Thymus (tissue), 11 donors: Measurements from ENCODE around the gene SRSF3. TPM values are rescaled to one million over a fixed set of nuclear protein-coding genes. Genes with fewer than 3 reads are reported as not detected.
"Not testable (repeated sequence)": the region's sequence is repeated elsewhere in the genome, so short reads cannot be mapped to it uniquely, and the experiment has no call there.

Experiments
- DNase-seq, 9 donors: peaks; one replicate each; pipeline ENCODE4 v3.0.0-alpha.2; 2013; ENCODE audit warnings: low spot score in 9 of 9, low read depth in 6 of 9, missing footprints in 1 of 9
- H3K27ac ChIP-seq, 2 donors: one replicate each; pipeline ENCODE4 v1.5.1; 2013; ENCODE audit warnings: control low read depth in 1 of 2, low read depth in 1 of 2, low read length in 1 of 2, mild to moderate bottlenecking in 1 of 2, moderate library complexity in 1 of 2
- H3K27me3 ChIP-seq, 2 donors: one replicate each; pipeline ENCODE4 v1.5.1; 2013; ENCODE audit warnings: low read length in 1 of 2; ENCODE audit not compliant: control insufficient read depth in 2 of 2, insufficient read depth in 1 of 2
- H3K36me3 ChIP-seq, 2 donors: one replicate each; pipeline ENCODE4 v1.5.1; 2013; ENCODE audit warnings: low read length in 1 of 2, mild to moderate bottlenecking in 1 of 2, moderate library complexity in 1 of 2; ENCODE audit not compliant: control insufficient read depth in 2 of 2, insufficient read depth in 2 of 2
- H3K4me1 ChIP-seq, 2 donors: one replicate each; pipeline ENCODE4 v1.5.1; 2013; ENCODE audit warnings: low read length in 2 of 2; ENCODE audit not compliant: control insufficient read depth in 2 of 2, insufficient read depth in 2 of 2
- H3K4me3 ChIP-seq, 2 donors: one replicate each; pipeline ENCODE4 v1.5.1; 2013; ENCODE audit warnings: low read length in 2 of 2, control low read depth in 1 of 2, mild to moderate bottlenecking in 1 of 2
- H3K9me3 ChIP-seq, 2 donors: one replicate each; pipeline ENCODE4 v1.5.1; 2013; ENCODE audit warnings: low read length in 1 of 2, mild to moderate bottlenecking in 1 of 2; ENCODE audit not compliant: control insufficient read depth in 2 of 2, insufficient read depth in 1 of 2
- WGBS: extraction: QIAGEN DNeasy Blood & Tissue Kit; methylation state at CpG from one replicate; pipeline ENCODE4 v1.1.7; 2013; 5-methylcytosine and 5-hydroxymethylcytosine counted together
- polyA plus RNA-seq: library from polyadenylated mRNA; stranded (reverse); fragments of 200-250 nt; gene quantifications from one replicate; pipeline ENCODE4 v1.2.3, GENCODE V29; 2013
- total RNA-seq: library from RNA; stranded (reverse); fragments of 120-200 nt; gene quantifications from one replicate; pipeline ENCODE4 v1.2.4, GENCODE V29; 2013
- donor health status: healthy.

Gene SRSF3
- total and polyA plus RNA-seq, 2 donors, result 299 to 454 TPM

DNA sequence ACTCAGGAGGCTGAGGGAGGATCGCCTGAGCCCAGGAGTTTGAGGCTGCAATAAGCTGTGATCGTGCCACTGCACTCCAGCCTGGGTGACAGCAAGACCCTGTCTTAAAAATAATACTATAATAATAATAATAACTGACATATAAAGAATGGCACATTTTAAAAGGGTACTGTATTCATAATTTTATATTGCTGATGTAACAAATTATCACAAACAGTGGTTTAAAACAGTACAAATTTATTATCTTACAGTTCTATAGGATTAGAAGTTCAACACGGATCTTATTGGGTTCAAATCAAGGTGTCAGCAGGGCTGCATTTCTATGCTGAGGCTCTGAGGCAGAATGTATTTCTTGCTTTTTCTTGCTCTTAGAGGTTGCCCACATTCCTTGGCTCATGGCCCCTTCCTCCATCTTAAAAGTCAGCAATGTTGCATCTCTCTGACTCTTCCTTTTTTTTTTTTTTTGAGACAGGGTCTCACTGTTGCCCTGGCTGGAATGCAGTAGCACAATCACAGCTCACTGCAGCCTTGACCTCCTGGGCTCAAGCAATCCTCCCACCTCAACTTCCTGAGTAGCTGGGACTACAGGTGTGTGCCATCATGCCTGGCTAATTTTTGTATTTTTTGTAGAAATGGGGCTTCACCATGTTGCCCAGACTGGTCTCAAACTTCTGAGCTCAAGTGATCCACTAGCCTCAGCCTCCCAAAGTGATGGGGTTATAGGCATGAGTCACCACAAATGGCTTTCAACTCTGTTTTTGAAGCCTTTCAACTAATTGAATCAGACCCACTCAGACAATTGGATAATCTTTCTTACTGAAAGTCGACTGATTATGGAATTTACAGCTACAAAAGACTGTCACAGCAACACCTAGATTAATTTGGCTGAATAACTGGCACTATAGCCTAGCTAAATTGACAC is 22.8 kb upstream of the SRSF3 start:
- DNase-seq, result no peak
- no peaks in the 10 kb centered on the region for H3K9me3 ChIP-seq
- 94% methylated on average over 4 of the region's 4 CpGs for WGBS
- H3K4me3 ChIP-seq, result no peak overlapping the region
- no peaks in the 10 kb centered on the region for H3K27me3 ChIP-seq
- H3K4me1 ChIP-seq, result no peaks in the 10 kb centered on the region
- no peaks in the 10 kb centered on the region for H3K36me3 ChIP-seq
- H3K27ac ChIP-seq, result no peak overlapping the region

GRCh38 chr6:36572353-36573311 is 21.5 kb upstream of the SRSF3 start:
- not testable (repeated sequence) for H3K27ac ChIP-seq, H3K4me3 ChIP-seq, H3K36me3 ChIP-seq, H3K9me3 ChIP-seq, H3K27me3 ChIP-seq, H3K4me1 ChIP-seq, DNase-seq
- 97% methylated on average over 12 of the region's 12 CpGs for WGBS

GRCh38 chr6:36574679-36575078 is 19.5 kb upstream of the SRSF3 start:
- Histone ChIP-seq H3K27ac (no peak overlapping the region), H3K4me3 (no peak overlapping the region), H3K4me1 (peaks cover 0 to 1% of the 10 kb centered on the region in 2 donors), H3K9me3 (no peaks in the 10 kb centered on the region), H3K36me3 (no peaks in the 10 kb centered on the region), H3K27me3 (no peaks in the 10 kb centered on the region)
- no peak for DNase-seq

DNA sequence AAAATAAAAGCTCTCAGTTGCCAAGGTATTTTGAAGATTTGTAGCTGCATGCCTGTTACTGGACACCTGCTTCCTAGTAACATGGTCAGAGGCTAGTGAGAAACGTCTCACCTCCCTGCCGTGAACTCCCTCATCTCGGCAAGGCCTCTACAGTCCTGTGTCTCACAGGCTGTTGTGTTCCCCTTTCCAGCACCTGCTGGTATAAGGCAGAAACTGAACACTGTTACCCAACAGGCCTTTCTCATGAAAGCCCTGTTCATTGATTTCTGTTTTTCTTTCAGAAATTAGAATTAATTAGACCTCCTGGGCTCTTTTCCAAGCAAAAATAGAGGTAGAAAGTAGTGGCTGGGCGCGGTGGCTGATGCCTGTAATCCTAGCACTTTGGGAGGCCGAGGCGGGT is 17.6 kb upstream of the SRSF3 start:
- Histone ChIP-seq H3K4me3 (no peak overlapping the region), H3K36me3 (no peaks in the 10 kb centered on the region), H3K4me1 (peaks cover 0 to 6% of the 10 kb centered on the region in 2 donors), H3K27ac (no peak overlapping the region), H3K9me3 (no peaks in the 10 kb centered on the region), H3K27me3 (no peaks in the 10 kb centered on the region)
- WGBS, result 93% methylated on average over 7 of the region's 7 CpGs
- no peak for DNase-seq

- no peaks in the 10 kb centered on the region for H3K27me3 ChIP-seq
- H3K9me3 ChIP-seq, result no peaks in the 10 kb centered on the region
- no peak for DNase-seq
- 92% methylated on average over 2 of the region's 2 CpGs for WGBS
- no peak overlapping the region for H3K27ac ChIP-seq
- H3K4me3 ChIP-seq, result no peak overlapping the region
- no peaks in the 10 kb centered on the region for H3K36me3 ChIP-seq
- H3K4me1 ChIP-seq, result peaks cover 0 to 6% of the 10 kb centered on the region in 2 donors
These were observed 16.9 kb upstream of the SRSF3 start for GRCh38 chr6:36577301-36577700.

DNA sequence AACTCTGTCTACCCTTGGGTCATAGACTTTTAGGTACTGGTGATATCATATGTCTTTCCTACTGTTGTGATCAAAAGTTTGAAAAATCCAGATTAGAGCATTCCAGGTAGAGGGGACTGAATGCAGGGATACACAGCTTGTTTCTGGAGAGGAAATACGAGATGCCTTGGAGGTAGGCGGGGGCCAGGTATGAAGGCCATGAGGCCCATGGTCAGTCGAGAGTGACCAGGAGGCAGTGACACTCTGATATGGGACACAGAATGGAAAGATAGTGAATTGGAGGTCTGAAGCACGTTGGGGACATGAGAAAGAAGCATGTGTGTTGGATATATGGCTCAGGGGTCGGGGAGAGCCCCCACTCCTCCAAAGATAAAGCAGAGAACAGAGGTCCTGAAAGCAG is 16.1 kb upstream of the SRSF3 start:
- no peak for DNase-seq
- Histone ChIP-seq H3K36me3 (no peaks in the 10 kb centered on the region), H3K9me3 (no peaks in the 10 kb centered on the region), H3K27me3 (no peaks in the 10 kb centered on the region), H3K4me3 (no peak overlapping the region), H3K4me1 (peaks cover 0 to 6% of the 10 kb centered on the region in 2 donors), H3K27ac (no peak overlapping the region)
- 98% methylated on average over 5 of the region's 5 CpGs for WGBS

- H3K4me3 ChIP-seq, result no peak overlapping the region
- no peak overlapping the region for H3K27ac ChIP-seq
- H3K36me3 ChIP-seq, result no peaks in the 10 kb centered on the region
- WGBS, result 97% methylated on average over 4 of the region's 4 CpGs
- H3K27me3 ChIP-seq, result no peaks in the 10 kb centered on the region
- no peaks in the 10 kb centered on the region for H3K9me3 ChIP-seq
- DNase-seq, result no peak
- H3K4me1 ChIP-seq, result peaks cover 0 to 6% of the 10 kb centered on the region in 2 donors
These were observed 15.7 kb upstream of the SRSF3 start for GRCh38 chr6:36578431-36578830.

GRCh38 chr6:36580184-36580526 is 14.0 kb upstream of the SRSF3 start:
- Histone ChIP-seq H3K9me3 (no peaks in the 10 kb centered on the region), H3K36me3 (no peaks in the 10 kb centered on the region), H3K27ac (no peak overlapping the region), H3K4me1 (peaks cover 0 to 6% of the 10 kb centered on the region in 2 donors), H3K27me3 (no peaks in the 10 kb centered on the region), H3K4me3 (no peak overlapping the region)
- WGBS, result 96% methylated on average over 8 of the region's 8 CpGs
- DNase-seq, result no peak

GRCh38 chr6:36581716-36582115 is 12.4 kb upstream of the SRSF3 start:
- DNase-seq, result no peak
- no peaks in the 10 kb centered on the region for H3K9me3 ChIP-seq
- H3K27me3 ChIP-seq, result no peaks in the 10 kb centered on the region
- H3K27ac ChIP-seq, result no peak overlapping the region
- peaks cover 0 to 6% of the 10 kb centered on the region in 2 donors for H3K4me1 ChIP-seq
- H3K36me3 ChIP-seq, result no peaks in the 10 kb centered on the region
- no peak overlapping the region for H3K4me3 ChIP-seq
- 92% methylated on average over 4 of the region's 4 CpGs for WGBS
